HepG2 (cell line): ENCODE data around the gene C1QTNF6. TPM values are rescaled to one million over a fixed set of nuclear protein-coding genes. Genes with fewer than 3 reads are reported as not detected.

Experiments
- ATAC-seq: fragments of 200-7000 bp; cut with Tn5 transposase; 3 replicates; pipeline ENCODE4 v1.9.1; 2020; ENCODE audit warnings: mild to moderate bottlenecking, moderate library complexity
- BruUV-seq: library from RNA; stranded (reverse); fragments of 400-500 nt; replicated peaks from 2 replicates; lab custom pipeline; 2021; lab: Mats Ljungman, UMichigan
- CTCF ChIA-PET: fragments of 300-600 bp; formaldehyde crosslinking; extraction: SDS; loops from one replicate; lab custom pipeline; 2021; ENCODE audit warnings: low total read pairs, inconsistent platforms, low intra/inter-chr PET ratio; lab: Yijun Ruan, JAX
- POLR2A ChIA-PET: fragments of 350-600 bp; sonication (Branson Sonifier 250); formaldehyde crosslinking; loops from one replicate; lab custom pipeline; 2020; ENCODE audit warnings: antibody characterized with exemption, inconsistent platforms; lab: Yijun Ruan, JAX
- DNase-seq: peaks from one replicate; pipeline ENCODE4 v3.0.0-alpha.2; 2015; ENCODE audit warnings: low spot score
- FAIRE-seq: peaks from 3 replicates; lab custom pipeline; 2011; peaks lifted over from hg19 to GRCh38; lab: Jason Lieb, UNC
- H2AFZ ChIP-seq: one replicate; pipeline ENCODE4 v1.6.1; 2011; ENCODE audit warnings: low read length, inconsistent platforms
- H3K27ac ChIP-seq: fragments of 300-600 bp; 3 replicates; pipeline ENCODE4 v1.8.0; 2011; ENCODE audit warnings: mixed run types, mild to moderate bottlenecking, mixed read lengths, low read length, inconsistent platforms; ENCODE audit not compliant: insufficient read depth; ENCODE audit errors: extremely low read length
- H3K27me3 ChIP-seq, 2 experiments: fragments of 200-600 bp in 1 of 2; 2 replicates in 1 of 2; 3 replicates in 1 of 2; pipeline versions ENCODE4 v1.6.0 to v1.8.0; 2011; ENCODE audit warnings: low read length in 2 of 2, mild to moderate bottlenecking in 2 of 2, moderate library complexity in 2 of 2, inconsistent platforms in 1 of 2; ENCODE audit not compliant: insufficient read depth in 2 of 2, control insufficient read depth in 1 of 2
- H3K36me3 ChIP-seq, 2 experiments: fragments of 200-600 bp in 1 of 2; replicated peaks in 1 of 2; 2 replicates in 1 of 2; 3 replicates in 1 of 2; pipeline versions ENCODE4 v1.5.1 to v1.8.0; 2011; ENCODE audit warnings: low read length in 2 of 2, inconsistent platforms in 1 of 2; ENCODE audit not compliant: insufficient read depth in 2 of 2, control insufficient read depth in 1 of 2
- H3K4me1 ChIP-seq: 2 replicates; pipeline ENCODE4 v1.5.1; 2012; ENCODE audit warnings: low read length, inconsistent platforms; ENCODE audit not compliant: insufficient read depth
- H3K4me2 ChIP-seq: 2 replicates; pipeline ENCODE4 v1.6.0; 2011; ENCODE audit warnings: low read depth, low read length, inconsistent platforms
- H3K4me3 ChIP-seq, 3 experiments: fragments of 200-600 bp in 1 of 3; sonication (generic), shearing (Covaris generic) in 1 of 3; replicated peaks in 1 of 3; 2 replicates each; pipeline ENCODE4 v1.5.1; 2011 to 2016; ENCODE audit warnings: low read length in 3 of 3, inconsistent platforms in 2 of 3, low read depth in 2 of 3, mild to moderate bottlenecking in 2 of 3, control low read depth in 1 of 3, mixed read lengths in 1 of 3; ENCODE audit not compliant: insufficient read depth in 1 of 3
- H3K79me2 ChIP-seq: one replicate; pipeline ENCODE4 v1.6.1; 2011; ENCODE audit warnings: low read length, inconsistent platforms; ENCODE audit not compliant: insufficient read depth
- H3K9ac ChIP-seq: 2 replicates; pipeline ENCODE4 v1.6.0; 2011; ENCODE audit warnings: mild to moderate bottlenecking, low read depth, low read length, inconsistent platforms; ENCODE audit not compliant: insufficient read depth
- H3K9me3 ChIP-seq: 2 replicates; pipeline ENCODE4 v1.5.1; 2012; ENCODE audit warnings: mild to moderate bottlenecking, low read length
- H4K20me1 ChIP-seq: 2 replicates; pipeline ENCODE4 v1.6.0; 2011; ENCODE audit warnings: inconsistent platforms, mild to moderate bottlenecking, low read length, moderate library complexity; ENCODE audit not compliant: insufficient read depth
- BCLAF1 ChIP-seq: fragments of 450-650 bp; IDR thresholded peaks from 2 replicates; pipeline ENCODE4 v1.6.1; 2017; ENCODE audit warnings: mild to moderate bottlenecking
- GABPA ChIP-seq, 2 experiments: IDR thresholded peaks; 2 replicates each; pipeline ENCODE4 v1.6.1; 2011 to 2016; ENCODE audit warnings: low read depth in 2 of 2, low read length in 1 of 2, missing biosample characterization in 1 of 2, missing genetic modification characterization in 1 of 2
- ISL2 ChIP-seq: sonication (generic); formaldehyde crosslinking; IDR thresholded peaks from 2 replicates; pipeline ENCODE4 v1.5.0; 2020; ENCODE audit warnings: missing genetic modification reagents
- MAFF ChIP-seq: IDR thresholded peaks from 2 replicates; pipeline ENCODE4 v1.6.1; 2011; ENCODE audit warnings: low read depth, low read length, improper control_type of control experiment
- MAFK ChIP-seq, 2 experiments: IDR thresholded peaks in 1 of 2; conservative IDR thresholded peaks in 1 of 2; 2 replicates each; pipeline ENCODE4 v1.6.1; 2011; ENCODE audit warnings: improper control_type of control experiment in 2 of 2, low read length in 2 of 2
- SALL1 ChIP-seq: sonication (generic); formaldehyde crosslinking; IDR thresholded peaks from 2 replicates; pipeline ENCODE4 v1.8.0; 2022; ENCODE audit warnings: mild to moderate bottlenecking, missing genetic modification reagents
- SUZ12 ChIP-seq: fragments of 150-350 bp; IDR thresholded peaks from 2 replicates; pipeline ENCODE4 v1.6.1; 2014; ENCODE audit warnings: low read depth, low read length
- ZBTB38 ChIP-seq: sonication (generic); formaldehyde crosslinking; IDR thresholded peaks from 2 replicates; pipeline ENCODE4 v1.5.1; 2020; ENCODE audit warnings: mild to moderate bottlenecking, missing genetic modification reagents
- ZFX ChIP-seq: sonication (generic); formaldehyde crosslinking; IDR thresholded peaks from 2 replicates; pipeline ENCODE4 v1.4.0; 2020; ENCODE audit warnings: mild to moderate bottlenecking, low read depth, missing genetic modification reagents, moderate library complexity
- ZNF260 ChIP-seq: sonication (generic); formaldehyde crosslinking; IDR thresholded peaks from 2 replicates; pipeline ENCODE4 v1.4.0; 2020; ENCODE audit warnings: missing genetic modification reagents, low read depth, mild to moderate bottlenecking, borderline replicate concordance
- ZNF552 ChIP-seq: sonication (generic); formaldehyde crosslinking; IDR thresholded peaks from 2 replicates; pipeline ENCODE4 v1.9.0; 2022; ENCODE audit warnings: missing genetic modification reagents, mild to moderate bottlenecking, borderline replicate concordance
- ZNF574 ChIP-seq: sonication (generic); formaldehyde crosslinking; IDR thresholded peaks from 2 replicates; pipeline ENCODE4 v1.4.0; 2020; ENCODE audit warnings: missing genetic modification reagents
- ZNF616 ChIP-seq: sonication (generic); formaldehyde crosslinking; IDR thresholded peaks from 2 replicates; pipeline ENCODE4 v1.5.0; 2020; ENCODE audit warnings: low read depth, mild to moderate bottlenecking, missing genetic modification reagents
- ZNF781 ChIP-seq: sonication (generic); formaldehyde crosslinking; IDR thresholded peaks from 2 replicates; pipeline ENCODE4 v1.5.1; 2020; ENCODE audit warnings: borderline replicate concordance, mild to moderate bottlenecking, missing genetic modification reagents; ENCODE audit errors: not compliant biosample characterization
- WGBS: methylation state at CpG from one replicate; pipeline ENCODE4 v1.1.6; 2017; ENCODE audit warnings: low lambda C conversion rate; 5-methylcytosine and 5-hydroxymethylcytosine counted together
- in situ Hi-C: cut with HindIII; loops from 2 replicates; pipeline ENCODE4 v1.10.0; 2017; ENCODE audit warnings: low pct_unique_long_range_greater_than_20kb; ENCODE audit not compliant: extremely low pct_ligation_motif_present
- intact Hi-C: fragments of 100-400 bp; cut with micrococcal nuclease; formaldehyde crosslinking; loops from one replicate; pipeline ENCODE4 v1.10.0; 2022; ENCODE audit not compliant: unreplicated experiment
- polyA plus RNA-seq, 8 experiments: library from polyadenylated mRNA; depleted of rRNA in 3 of 8; stranded (reverse) in 7 of 8; unstranded in 1 of 8; fragments of >200 nt; fragmentation: Illumina TruSeq in 4 of 8; extraction: Trizol in 4 of 8; gene quantifications; 2 replicates each; pipeline versions ENCODE4 v1.2.1 to v1.2.3, GENCODE V29; 2011 to 2016; ENCODE audit warnings: low read depth in 4 of 8, missing spikeins in 1 of 8, mixed read lengths in 1 of 8; ENCODE audit not compliant: insufficient read depth in 1 of 8
- total RNA-seq, 5 experiments: library from RNA; depleted of rRNA; stranded (reverse); fragments of >200 nt; fragmentation: Illumina TruSeq; extraction: Trizol; gene quantifications; 2 replicates each; pipeline ENCODE4 v1.2.3, GENCODE V29; 2016; ENCODE audit warnings: low read depth in 1 of 5
- TF ChIP-seq, protein P1 (sequence below): sonication (generic); formaldehyde crosslinking; IDR thresholded peaks from 2 replicates; pipeline ENCODE4 v1.4.0; 2020; ENCODE audit warnings: missing genetic modification reagents

Gene C1QTNF6
- total and polyA plus RNA-seq, 2 of the 13 experiments (the other 11 are each of a cell fraction or from before 2014, with no cell fraction given), result 2.7 to 6.9 TPM

GRCh38 chr22:37178350-37179125 is 9.5 kb downstream of the C1QTNF6 start:
- POLR2A ChIA-PET, result interaction anchor here (0.9 to 2.4 kb wide), 4 partner anchors 9 to 22 kb away, joined by 3 to 22 read pairs (median 10); partner anchors contain the start of gene C1QTNF6
- Histone ChIP-seq H3K9me3 (no peaks in the 10 kb centered on the region), H3K9ac (peak overlapping the region; percentile 57), H3K79me2 (no peaks in the 10 kb centered on the region), H3K27me3 (peaks cover 4 to 39% of the 10 kb centered on the region in 2 experiments), H4K20me1 (no peaks in the 10 kb centered on the region), H3K27ac (peak overlapping the region; percentile 31), H2AFZ (no peak overlapping the region), H3K4me3 (peak overlapping the region in 2 of 3 experiments; percentile 15 to 53; a peak in 3 of 6 replicates), H3K4me1 (peaks cover 36% of the 10 kb centered on the region), H3K4me2 (peak overlapping the region; percentile 87), H3K36me3 (no peaks in the 10 kb centered on the region)
- BruUV-seq, result no TSS peak
- in situ Hi-C loops (no loop called here), intact Hi-C loops (loop anchor here (1.0 kb wide), 1 partner anchor 19 kb away; no protein-coding TSS in a partner anchor)
- peak; percentile 84 for ATAC-seq
- DNase-seq, result peak; percentile 67
- WGBS, result 0% methylated on average over 8 of the region's 17 CpGs
- peak; percentile 4 for FAIRE-seq
- CTCF ChIA-PET, result no interaction called here
- TF ChIP-seq BCLAF1 (no peak), ZBTB38 (CRISPR knock-in tag) (no peak), SUZ12 (no peak), ZNF574 (CRISPR knock-in tag) (0 out of 2 replicates have a peak, but pooled peaks have one; percentile 20), GABPA (IDR thresholded peaks at IDR 0.05; ENCODE audit: low read depth, low read length) (no peak), GABPA (CRISPR knock-in tag; IDR thresholded peaks at IDR 0.05; ENCODE audit: low read depth) (no peak), ZNF616 (CRISPR knock-in tag) (no peak), ZNF260 (CRISPR knock-in tag) (no peak), ZNF781 (no peak), ZNF552 (CRISPR knock-in tag) (no peak), SALL1 (CRISPR knock-in tag) (0 out of 2 replicates have a peak, but pooled peaks have one; percentile 12), MAFF (peak; percentile 34; the same call in 1 of the 2 replicates), MAFK (conservative IDR thresholded peaks at IDR 0.05 in 1 of 2, IDR thresholded peaks at IDR 0.05 in 1 of 2; ENCODE audit: low read length in 2 of 2) (peak in 1 of 2 experiments; percentile 34; a peak in 1 of 4 replicates), ZFX (CRISPR knock-in tag) (peak; percentile 63), ISL2 (CRISPR knock-in tag) (no peak)
- TF ChIP-seq, protein P1, sequence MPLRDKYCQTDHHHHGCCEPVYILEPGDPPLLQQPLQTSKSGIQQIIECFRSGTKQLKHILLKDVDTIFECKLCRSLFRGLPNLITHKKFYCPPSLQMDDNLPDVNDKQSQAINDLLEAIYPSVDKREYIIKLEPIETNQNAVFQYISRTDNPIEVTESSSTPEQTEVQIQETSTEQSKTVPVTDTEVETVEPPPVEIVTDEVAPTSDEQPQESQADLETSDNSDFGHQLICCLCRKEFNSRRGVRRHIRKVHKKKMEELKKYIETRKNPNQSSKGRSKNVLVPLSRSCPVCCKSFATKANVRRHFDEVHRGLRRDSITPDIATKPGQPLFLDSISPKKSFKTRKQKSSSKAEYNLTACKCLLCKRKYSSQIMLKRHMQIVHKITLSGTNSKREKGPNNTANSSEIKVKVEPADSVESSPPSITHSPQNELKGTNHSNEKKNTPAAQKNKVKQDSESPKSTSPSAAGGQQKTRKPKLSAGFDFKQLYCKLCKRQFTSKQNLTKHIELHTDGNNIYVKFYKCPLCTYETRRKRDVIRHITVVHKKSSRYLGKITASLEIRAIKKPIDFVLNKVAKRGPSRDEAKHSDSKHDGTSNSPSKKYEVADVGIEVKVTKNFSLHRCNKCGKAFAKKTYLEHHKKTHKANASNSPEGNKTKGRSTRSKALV (CRISPR knock-in tag), result no peak
